K562 (cell line): ENCODE results near the gene CUTA. TPM values are rescaled to one million over a fixed set of nuclear protein-coding genes. Genes with fewer than 3 reads are reported as not detected.

ENCODE experiments used
- ASH1L ChIP-seq: fragments of 450-650 bp; IDR thresholded peaks from 2 replicates; pipeline ENCODE4 v1.6.1; 2018; ENCODE audit warnings: borderline replicate concordance, mild to moderate bottlenecking, low read depth; ENCODE audit not compliant: partially characterized antibody
- CHD2 ChIP-seq: IDR thresholded peaks from 2 replicates; pipeline ENCODE4 v1.6.1; 2011; ENCODE audit warnings: low read depth, low read length
- CREBBP ChIP-seq: IDR thresholded peaks from one replicate; pipeline ENCODE4 v1.6.1; 2012; ENCODE audit warnings: low read depth, mild to moderate bottlenecking, control low read depth, inconsistent platforms, low read length
- ELK1 ChIP-seq: sonication (generic); formaldehyde crosslinking; IDR thresholded peaks from 2 replicates; pipeline ENCODE4 v1.8.1; 2022; ENCODE audit warnings: missing genetic modification reagents
- HSF4 ChIP-seq: fragments of 250-450 bp; sonication (Bioruptor Pico); IDR thresholded peaks from 2 replicates; pipeline ENCODE4 v2.1.2; 2022; ENCODE audit warnings: mild to moderate bottlenecking, moderate library complexity, borderline replicate concordance
- MNT ChIP-seq, 2 experiments: fragments of 450-650 bp; conservative IDR thresholded peaks; 2 replicates each; pipeline ENCODE4 v1.6.1; 2017; ENCODE audit warnings: mild to moderate bottlenecking in 2 of 2, moderate library complexity in 2 of 2
- MTA2 ChIP-seq: fragments of 450-650 bp; IDR thresholded peaks from 2 replicates; pipeline ENCODE4 v1.6.1; 2016; ENCODE audit warnings: low read depth
- PRMT5 ChIP-seq: sonication (generic); formaldehyde crosslinking; IDR thresholded peaks from 2 replicates; pipeline ENCODE4 v1.5.0; 2020; ENCODE audit warnings: missing genetic modification reagents
- PTTG1 ChIP-seq: fragments of 450-650 bp; IDR thresholded peaks from 2 replicates; pipeline ENCODE4 v1.6.1; 2016; ENCODE audit warnings: low read depth, mild to moderate bottlenecking, missing genetic modification characterization, missing compliant biosample characterization
- RB1 ChIP-seq: fragments of 450-650 bp; IDR thresholded peaks from 2 replicates; pipeline ENCODE4 v1.6.1; 2017; ENCODE audit warnings: low read depth, mild to moderate bottlenecking
- SRF ChIP-seq, 2 experiments: fragments of 250-450, 450-650 bp in 1 of 2; sonication (Bioruptor Pico) in 1 of 2; sonication (generic) in 1 of 2; formaldehyde crosslinking; IDR thresholded peaks; 2 replicates each; pipeline versions ENCODE4 v1.5.0 to v1.5.1; 2020 to 2022; ENCODE audit warnings: mild to moderate bottlenecking in 1 of 2, missing genetic modification reagents in 1 of 2
- THRAP3 ChIP-seq: fragments of 450-650 bp; IDR thresholded peaks from 2 replicates; pipeline ENCODE4 v1.6.1; 2016; ENCODE audit warnings: mild to moderate bottlenecking, inconsistent platforms, borderline replicate concordance
- XRCC3 ChIP-seq: fragments of 450-650 bp; IDR thresholded peaks from 2 replicates; pipeline ENCODE4 v1.6.1; 2017; ENCODE audit warnings: mild to moderate bottlenecking, moderate library complexity
- ZNF507 ChIP-seq: conservative IDR thresholded peaks from 2 replicates; pipeline ENCODE4 v1.6.1; 2017; ENCODE audit warnings: missing genetic modification characterization, missing compliant biosample characterization
- ZNF695 ChIP-seq: fragments of 450-650 bp; formaldehyde crosslinking; IDR thresholded peaks from 2 replicates; pipeline ENCODE4 v1.4.0; 2020; ENCODE audit warnings: mild to moderate bottlenecking, moderate library complexity
- polyA plus RNA-seq, 8 experiments: library from polyadenylated mRNA; depleted of rRNA in 4 of 8; stranded (reverse) in 5 of 8; unstranded in 3 of 8; fragments of >200 nt; fragmentation: Nextera tagmentation in 2 of 8; fragmentation: Illumina TruSeq in 1 of 8; extraction: Ambion mirVana in 2 of 8; extraction: Trizol in 1 of 8; gene quantifications; 2 replicates each; pipeline versions ENCODE4 v1.2.1 to v1.2.3, GENCODE V29; 2011 to 2014; ENCODE audit warnings: inconsistent platforms in 1 of 8, missing spikeins in 1 of 8
- total RNA-seq, 7 experiments: library from RNA; depleted of rRNA in 6 of 7; stranded (reverse); fragments of >200 nt in 6 of 7; fragmentation: Illumina TruSeq in 2 of 7; extraction: Trizol in 2 of 7; gene quantifications; 2 replicates each; pipeline versions ENCODE4 v1.2.1 to v1.2.3, GENCODE V29; 2011 to 2021; ENCODE audit warnings: low replicate concordance in 1 of 7
- TF ChIP-seq, protein P1 (sequence below): fragments of 450-650 bp; conservative IDR thresholded peaks from 2 replicates; pipeline ENCODE4 v1.6.1; 2016; ENCODE audit warnings: missing genetic modification characterization, low read depth, mild to moderate bottlenecking, missing compliant biosample characterization, moderate library complexity
- TF ChIP-seq, protein P2 (sequence below): fragments of 450-650 bp; formaldehyde crosslinking; IDR thresholded peaks from 2 replicates; pipeline ENCODE4 v1.4.0; 2020; ENCODE audit warnings: mild to moderate bottlenecking, mixed read lengths
- TF ChIP-seq, protein P3 (sequence below): fragments of 250-450 bp; sonication (Bioruptor Pico); IDR thresholded peaks from 2 replicates; pipeline ENCODE4 v1.5.0; 2020; ENCODE audit warnings: mild to moderate bottlenecking, borderline replicate concordance

Gene CUTA
- total and polyA plus RNA-seq, 9 of the 15 experiments (the other 6 are each of a cell fraction or from before 2014, with no cell fraction given), result 166 to 682 (median 310) TPM

DNA sequence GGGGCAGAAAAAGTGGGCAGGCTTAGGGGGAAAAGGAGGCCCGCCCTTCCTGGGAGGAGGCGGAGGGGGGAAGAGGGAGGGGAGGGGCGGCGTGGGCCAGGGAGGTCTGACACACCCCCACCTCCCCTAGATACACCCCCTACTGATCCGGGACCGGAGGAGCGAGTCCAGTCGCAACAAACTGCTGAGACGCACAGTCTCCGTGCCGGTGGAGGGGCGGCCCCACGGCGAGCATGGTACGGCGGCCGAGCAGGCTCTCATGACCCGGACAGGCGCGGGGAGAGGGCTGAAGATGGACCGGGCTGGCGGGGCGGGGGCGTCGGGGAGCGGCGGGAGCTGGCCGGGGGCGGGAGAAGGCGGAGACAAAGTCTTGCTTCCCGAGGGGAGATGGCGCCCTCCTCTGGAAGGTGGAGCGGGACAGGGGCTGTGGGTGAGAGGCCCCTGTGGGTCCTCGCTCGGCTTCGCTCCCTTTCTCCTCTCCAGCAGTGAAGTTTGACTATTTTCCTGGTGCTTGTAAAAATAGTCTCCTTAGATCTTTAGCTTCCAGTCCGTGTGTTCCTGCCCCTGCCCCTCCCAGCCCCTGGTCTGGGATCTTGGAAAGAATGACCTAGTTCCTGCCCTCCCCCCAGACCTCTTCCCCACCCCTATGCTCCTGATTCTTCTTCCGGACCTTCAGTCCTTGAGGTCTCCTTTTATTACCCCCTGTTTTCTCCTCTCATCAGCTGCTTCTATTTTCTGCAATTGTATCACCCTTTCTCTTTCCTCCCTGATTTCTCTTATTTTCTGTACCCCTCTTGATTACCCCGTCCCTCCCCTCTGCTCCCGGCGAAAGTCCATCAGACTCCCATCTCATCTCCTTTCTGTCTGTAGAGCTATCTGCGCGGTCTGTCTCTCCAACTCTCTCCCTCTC is 8.0 kb upstream of the CUTA start (continued):
- TF ChIP-seq MNT (conservative IDR thresholded peaks at IDR 0.05), result peak; percentile 94 to 97
- TF ChIP-seq PRMT5 (CRISPR knock-in tag), result no peak
- no peak for TF ChIP-seq ELK1 (CRISPR knock-in tag)
- TF ChIP-seq, protein P1, sequence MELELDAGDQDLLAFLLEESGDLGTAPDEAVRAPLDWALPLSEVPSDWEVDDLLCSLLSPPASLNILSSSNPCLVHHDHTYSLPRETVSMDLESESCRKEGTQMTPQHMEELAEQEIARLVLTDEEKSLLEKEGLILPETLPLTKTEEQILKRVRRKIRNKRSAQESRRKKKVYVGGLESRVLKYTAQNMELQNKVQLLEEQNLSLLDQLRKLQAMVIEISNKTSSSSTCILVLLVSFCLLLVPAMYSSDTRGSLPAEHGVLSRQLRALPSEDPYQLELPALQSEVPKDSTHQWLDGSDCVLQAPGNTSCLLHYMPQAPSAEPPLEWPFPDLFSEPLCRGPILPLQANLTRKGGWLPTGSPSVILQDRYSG (tag), result no peak
- TF ChIP-seq MTA2, result no peak
- TF ChIP-seq, protein P2, sequence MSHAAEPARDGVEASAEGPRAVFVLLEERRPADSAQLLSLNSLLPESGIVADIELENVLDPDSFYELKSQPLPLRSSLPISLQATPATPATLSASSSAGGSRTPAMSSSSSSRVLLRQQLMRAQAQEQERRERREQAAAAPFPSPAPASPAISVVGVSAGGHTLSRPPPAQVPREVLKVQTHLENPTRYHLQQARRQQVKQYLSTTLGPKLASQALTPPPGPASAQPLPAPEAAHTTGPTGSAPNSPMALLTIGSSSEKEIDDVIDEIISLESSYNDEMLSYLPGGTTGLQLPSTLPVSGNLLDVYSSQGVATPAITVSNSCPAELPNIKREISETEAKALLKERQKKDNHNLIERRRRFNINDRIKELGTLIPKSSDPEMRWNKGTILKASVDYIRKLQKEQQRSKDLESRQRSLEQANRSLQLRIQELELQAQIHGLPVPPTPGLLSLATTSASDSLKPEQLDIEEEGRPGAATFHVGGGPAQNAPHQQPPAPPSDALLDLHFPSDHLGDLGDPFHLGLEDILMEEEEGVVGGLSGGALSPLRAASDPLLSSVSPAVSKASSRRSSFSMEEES, result no peak
- TF ChIP-seq ZNF695 (CRISPR knock-in tag), result no peak
- TF ChIP-seq CREBBP, result no peak
- TF ChIP-seq ZNF507 (tag), result no peak
- TF ChIP-seq HSF4, result no peak
- peak; percentile 77 for TF ChIP-seq RB1
- TF ChIP-seq CHD2, result no peak
- TF ChIP-seq, protein P3, sequence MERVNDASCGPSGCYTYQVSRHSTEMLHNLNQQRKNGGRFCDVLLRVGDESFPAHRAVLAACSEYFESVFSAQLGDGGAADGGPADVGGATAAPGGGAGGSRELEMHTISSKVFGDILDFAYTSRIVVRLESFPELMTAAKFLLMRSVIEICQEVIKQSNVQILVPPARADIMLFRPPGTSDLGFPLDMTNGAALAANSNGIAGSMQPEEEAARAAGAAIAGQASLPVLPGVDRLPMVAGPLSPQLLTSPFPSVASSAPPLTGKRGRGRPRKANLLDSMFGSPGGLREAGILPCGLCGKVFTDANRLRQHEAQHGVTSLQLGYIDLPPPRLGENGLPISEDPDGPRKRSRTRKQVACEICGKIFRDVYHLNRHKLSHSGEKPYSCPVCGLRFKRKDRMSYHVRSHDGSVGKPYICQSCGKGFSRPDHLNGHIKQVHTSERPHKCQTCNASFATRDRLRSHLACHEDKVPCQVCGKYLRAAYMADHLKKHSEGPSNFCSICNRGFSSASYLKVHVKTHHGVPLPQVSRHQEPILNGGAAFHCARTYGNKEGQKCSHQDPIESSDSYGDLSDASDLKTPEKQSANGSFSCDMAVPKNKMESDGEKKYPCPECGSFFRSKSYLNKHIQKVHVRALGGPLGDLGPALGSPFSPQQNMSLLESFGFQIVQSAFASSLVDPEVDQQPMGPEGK (CRISPR knock-in tag), result no peak
- no peak for TF ChIP-seq XRCC3
- TF ChIP-seq THRAP3, result 0 out of 2 replicates have a peak, but pooled peaks have one; percentile 69
- no peak for TF ChIP-seq ASH1L
- no peak for TF ChIP-seq PTTG1 (tag)
- no peak; a peak in 1 of 4 replicates for TF ChIP-seq SRF (CRISPR knock-in tag; IDR thresholded peaks at IDR 0.05)
